Activated gamma-delta T cell treated with Interleukin-2 at 50 U/mL for 16 hours (primary cell): Measurements from ENCODE around the gene SMURF1.
A peak's percentile ranks its signal among the peaks of the same experiment; 100 is the strongest.
"Not testable (repeated sequence)": the region's sequence is repeated elsewhere in the genome, so short reads cannot be mapped to it uniquely, and the experiment has no call there.

ENCODE experiments used
- DNase-seq: peaks from one replicate; pipeline ENCODE4 v3.0.0-alpha.2; 2020

Gene SMURF1

DNA sequence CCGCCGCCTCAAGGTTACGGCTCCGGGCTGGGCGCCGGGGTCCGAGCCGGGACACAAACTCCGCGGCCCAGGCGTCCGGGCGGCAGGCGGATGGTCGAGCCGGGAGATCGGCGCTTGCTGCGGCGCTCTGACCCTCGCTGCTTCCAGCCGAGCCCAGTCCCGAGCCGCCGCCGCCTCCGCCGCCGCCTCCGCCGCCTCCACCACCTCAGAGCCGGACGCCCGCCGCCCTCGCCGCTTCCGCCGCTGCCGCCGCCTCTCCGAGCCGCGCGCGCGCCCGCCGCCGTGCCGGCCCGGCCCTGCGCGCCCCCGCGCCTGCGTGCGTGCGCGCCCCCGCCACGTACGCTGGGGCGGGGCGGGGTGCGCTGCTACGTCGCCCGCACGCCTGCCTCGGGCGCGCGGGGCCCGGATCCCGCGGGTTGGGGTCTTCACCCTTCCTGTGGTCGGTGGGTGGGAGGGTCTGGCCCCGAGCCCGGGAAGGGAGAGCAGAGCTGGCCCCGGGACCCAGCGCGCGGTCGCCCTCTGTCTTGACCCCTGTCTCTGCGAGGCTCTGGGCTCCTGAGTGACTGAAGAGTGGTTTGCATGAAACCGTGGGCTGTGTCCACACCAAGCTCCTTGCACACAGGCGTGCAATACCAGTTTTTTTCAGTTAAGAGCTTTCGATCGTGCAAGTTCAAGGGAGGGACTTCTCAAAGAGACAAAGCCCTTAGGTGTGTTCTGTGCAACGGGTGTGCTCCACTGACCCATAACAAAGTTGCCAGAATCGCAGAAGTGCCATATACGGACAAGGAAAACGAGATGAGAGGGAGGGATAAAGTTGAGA, at the start of gene SMURF1:
Gene SMURF1 (minus strand): TSS at position 256 of the 820 bp plus-strand sequence. CDS start 328 bp downstream, outside the sequence.
- peak; percentile 68 for DNase-seq

DNA sequence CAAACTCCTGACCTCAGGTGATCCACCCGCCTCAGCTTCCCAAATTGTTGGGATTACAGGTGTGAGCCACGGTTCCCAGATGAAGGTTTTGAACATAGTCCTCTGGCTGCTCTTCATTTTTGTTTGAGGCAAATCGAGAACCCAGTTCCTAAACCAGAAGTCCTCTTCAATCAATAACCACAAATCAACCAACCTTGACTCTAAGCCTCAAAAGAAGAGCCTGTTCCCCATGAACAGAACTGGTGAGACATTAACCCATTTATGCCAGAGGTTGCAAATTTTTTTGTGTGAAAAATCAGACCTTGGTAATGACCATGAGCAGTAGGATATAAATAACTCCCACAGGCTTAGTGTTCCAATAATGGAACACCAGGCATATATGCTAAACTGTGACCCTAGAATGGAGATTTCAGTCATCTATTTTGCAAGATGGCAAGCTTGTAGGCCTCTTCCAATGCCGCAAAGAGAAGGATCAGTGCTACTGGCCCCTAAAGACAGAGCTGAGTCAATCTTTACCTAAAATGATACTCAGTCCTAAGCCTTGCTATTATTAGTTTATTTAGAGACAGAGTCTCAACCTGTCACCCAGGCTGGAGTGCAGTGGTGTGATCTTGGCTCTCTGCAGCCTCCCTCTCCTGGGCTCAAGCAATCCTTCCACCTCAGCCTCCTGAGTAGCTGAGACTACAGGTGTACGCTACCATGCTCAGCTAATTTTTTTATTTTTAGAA, 48.1 kb upstream of the SMURF1 start:
- DNase-seq: no peak

DNA sequence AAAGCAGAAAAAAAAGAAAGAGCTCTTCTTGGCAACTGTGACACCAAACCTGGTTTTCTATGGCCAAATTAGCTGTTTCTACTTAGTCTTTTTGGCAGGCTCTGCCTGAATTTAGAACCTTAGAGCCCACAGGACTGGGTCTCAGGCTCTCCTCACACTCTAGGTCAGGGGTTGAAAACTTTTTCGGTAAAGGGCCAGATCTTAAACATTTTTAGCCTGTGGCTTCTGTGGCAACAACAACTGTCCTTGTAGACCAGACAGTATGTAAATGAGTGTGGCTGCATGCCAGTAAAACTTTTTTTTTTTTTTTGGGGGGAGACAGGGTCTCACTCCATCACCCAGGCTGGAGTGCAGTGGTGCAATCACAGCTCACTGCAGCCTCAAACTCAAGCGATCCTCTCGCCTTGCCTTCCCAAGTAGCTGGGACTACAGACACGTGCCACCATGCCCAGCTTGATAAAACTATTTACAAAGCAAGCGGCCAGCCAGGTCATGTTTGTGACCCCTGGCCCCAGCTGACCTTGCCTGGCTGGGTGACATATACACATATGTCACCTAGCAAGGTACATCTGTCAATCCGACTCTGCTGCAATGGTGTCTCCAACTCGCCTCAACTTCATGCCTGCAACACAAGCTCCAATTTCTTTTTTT, 46.6 kb upstream of the SMURF1 start:
- no peak for DNase-seq

DNA sequence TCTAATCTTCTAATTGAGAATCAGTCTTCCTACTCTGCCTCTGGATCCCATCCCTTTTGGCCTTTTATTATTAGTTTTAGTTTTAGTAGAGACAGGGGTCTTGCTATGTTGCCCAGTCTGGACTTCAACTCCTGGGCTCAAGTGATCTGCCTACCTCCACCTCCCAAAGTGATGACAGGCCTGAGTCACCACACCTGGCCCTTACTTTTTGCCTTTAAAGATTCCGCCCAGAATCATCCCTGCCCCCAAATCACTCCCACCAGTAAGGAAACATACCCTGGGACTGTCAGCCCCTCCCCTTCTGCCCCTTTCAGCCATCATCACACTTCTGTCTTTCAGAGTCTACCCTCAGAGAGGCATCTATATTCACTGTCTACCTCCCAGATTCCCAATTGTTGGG, 45.3 kb upstream of the SMURF1 start:
- DNase-seq: no peak

DNA sequence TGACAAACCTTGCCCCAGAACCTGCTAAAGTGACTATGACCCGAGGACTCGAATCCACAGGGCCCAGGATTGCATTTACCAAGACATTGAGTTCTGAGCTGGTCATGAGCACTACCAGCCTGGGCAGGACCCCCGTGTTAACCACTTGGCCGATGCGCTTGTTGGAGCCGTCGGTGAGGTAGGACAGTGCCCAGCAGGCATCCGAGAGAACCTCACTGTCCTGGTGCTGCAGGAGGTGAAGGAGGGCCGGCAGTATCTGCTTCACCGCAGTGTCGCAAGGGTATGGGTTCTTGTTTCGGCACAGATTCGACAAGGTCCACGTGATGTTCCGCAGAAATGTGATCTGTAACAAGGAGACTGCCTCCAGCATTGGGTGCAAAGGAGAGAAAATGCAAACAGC, 44.3 kb upstream of the SMURF1 start:
- DNase-seq: no peak

DNA sequence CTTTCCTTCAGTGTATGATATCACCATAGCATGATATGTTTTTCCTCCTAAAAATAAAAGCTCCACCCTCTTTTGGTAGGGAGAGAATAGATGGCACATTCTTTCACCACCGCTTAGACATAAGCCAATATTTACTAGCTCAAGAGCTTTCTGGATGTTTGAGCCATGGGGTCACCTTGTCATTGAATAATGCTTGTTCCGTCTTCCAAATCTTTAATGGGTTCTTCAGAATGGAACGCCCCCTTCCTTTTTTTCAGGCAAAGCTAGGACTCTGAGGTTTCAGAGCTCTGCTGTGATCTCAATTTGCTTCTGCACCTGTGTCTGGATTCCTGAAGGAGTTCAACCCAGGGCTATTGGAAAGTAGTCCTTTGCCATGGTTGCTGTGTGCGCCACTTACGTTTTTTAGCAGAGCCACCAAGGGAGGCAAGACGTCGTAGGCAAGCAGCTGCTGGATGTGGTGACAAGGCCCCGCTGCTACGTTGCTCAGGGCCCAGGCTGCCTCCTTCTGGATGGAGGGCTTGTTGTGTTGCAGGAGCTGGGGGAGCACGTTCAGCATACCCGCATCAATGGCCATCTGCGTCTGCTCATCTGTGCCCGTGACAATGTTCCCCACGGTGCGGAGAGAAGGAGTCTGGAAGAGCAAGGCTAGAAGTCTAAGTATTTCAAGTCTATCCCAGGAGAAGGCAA, 40.8 kb upstream of the SMURF1 start:
- no peak for DNase-seq

DNA sequence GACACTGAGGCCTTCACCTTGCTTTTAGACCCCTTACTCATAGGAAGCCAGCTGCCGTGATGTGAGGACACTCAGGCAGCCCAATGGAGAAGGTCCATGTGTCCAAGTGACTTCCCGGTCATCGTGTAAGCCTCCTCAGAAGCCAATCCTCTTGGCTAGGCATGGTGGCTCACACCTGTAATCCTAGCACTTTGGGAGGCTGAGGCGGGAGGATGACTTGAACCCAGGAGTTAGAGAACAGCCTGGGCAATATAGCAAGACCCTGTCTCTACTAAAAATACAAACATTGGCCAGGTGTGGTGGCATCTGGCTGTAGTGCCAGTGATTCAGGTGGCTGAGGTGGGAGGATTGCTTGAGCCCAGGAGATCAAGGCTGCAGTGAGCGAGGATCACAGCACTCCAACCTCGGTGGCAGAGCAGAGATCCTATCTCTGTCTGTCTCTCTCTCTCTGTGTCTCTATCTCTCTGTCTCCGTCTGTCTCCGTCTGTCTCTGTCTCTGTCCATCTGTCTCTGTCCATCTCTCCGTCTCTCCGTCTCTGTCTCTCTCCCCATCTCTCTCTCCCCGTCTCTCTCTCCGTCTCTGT, 36.3 kb upstream of the SMURF1 start:
- DNase-seq: no peak

DNA sequence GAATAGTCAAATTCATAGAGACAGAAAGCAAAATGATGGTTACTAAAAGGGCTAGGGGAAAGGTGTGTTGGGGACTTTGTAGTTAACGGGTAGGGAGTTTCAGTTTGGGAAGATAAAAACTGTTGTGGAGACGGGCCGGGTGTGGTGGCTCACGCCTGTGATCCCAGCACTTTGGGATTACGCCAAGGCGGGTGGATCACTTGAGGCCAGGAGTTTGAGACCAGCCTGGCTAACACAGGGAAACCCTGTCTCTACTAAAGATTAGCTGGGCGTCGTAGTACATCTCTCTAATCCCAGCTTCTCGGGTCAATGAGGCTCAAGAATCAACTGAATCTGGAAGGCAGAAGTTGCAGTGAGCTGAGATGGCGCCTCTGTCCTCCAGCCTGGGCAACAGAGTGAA, 33.3 kb upstream of the SMURF1 start:
- DNase-seq: no peak

DNA sequence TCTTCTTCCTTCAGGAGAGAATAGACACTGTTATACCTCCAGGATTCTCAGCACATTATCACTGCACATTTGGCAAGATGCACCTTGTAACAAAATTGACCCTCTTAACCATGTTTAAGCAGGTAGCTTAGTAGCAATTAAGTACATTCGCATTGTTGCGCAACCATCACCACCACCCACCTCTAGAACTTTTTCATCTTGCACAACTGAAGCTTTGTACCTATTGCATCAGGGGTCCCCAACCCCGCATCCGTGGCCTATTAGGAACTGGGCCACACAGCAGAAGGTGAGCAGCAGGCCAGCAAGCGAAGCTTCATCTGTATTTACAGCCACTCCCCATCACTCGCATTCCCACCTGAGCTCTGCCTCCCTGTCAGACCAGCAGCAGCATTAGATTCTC, 29.9 kb upstream of the SMURF1 start:
- no peak for DNase-seq

DNA sequence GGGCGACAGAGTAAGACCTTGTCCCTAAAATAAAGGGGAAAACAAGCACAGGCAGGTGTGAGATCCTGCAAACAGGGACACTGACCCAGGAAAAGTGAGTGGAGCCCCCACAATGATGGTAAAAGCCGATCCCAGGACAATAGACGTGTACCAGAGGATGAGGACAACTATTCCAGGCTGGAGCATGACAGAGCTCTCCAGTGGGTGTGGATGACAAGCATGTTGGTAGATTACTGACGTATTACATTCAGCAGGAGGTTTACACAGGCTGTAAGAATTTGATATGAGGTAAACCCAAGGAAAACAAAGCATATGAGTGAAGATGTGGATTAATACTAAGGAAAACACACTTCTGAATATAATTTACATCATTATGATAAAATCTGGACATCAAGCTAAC, 27.8 kb upstream of the SMURF1 start:
- no peak for DNase-seq

DNA sequence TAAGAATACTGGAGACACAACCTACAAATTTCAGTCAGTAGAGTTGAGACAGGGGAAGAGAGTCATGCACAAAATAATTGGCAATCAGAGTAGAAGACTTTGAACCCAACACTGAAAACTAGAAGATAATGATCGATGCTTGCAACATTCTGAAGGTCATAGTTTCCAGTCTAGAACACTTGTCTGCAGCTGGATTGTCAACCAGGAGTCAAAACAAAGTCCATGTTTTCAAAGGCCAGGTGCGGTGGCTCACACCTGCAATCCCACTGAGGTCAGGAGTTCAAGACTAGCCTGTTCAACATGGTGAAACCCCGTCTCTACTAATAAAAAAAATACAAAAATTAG, 26.8 kb upstream of the SMURF1 start:
- DNase-seq: no peak

DNA sequence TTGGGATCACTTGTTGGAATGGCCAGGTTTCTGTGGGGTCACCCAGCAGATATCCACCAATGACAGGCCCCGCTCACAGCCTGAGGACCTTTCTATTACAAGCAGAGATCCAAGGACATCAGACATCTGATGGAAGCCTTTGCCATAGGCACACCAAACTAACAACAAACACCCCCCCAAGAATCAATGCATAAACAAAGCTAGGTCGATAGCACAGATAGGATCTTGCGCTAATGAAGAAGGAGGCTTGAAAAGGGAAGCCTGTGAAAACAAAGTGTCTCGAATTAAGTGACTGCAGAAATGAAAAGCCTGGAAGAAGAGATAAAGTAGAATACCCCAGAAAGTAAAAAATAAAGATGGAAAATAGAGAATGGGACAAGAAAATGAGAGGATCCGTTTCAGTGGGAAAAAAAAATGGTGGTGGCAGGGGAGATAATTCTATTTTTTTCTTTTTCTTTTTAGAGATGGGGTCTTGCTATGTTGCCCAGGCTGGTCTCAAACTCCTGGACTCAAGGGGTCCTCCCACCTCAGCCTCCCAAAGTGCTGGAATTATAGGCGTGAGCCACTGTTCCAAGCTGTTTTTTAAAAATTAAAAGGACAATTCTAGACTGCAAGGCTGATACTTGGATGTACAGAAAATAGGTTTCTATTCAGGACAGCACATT, 26.3 kb upstream of the SMURF1 start:
- DNase-seq: no peak

DNA sequence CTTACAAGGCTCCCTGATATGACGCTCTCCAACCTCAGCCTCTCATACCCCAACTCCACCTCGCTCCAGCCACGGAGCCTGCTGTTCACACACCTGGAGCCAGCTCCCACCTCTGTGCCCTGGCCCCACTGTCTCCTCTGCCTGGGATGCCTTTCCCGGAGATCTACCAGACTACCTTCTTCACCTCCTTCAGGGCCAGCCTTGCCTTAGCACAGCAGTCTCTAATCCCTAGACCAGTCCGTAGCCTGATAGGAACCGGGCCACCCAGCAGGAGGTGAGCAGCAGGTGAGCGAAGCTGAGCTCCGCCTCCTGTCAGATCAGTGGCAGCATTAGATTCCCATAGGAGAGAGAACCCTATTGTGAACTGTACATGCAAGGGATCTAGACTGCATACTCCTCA, 23.2 kb upstream of the SMURF1 start:
- no peak for DNase-seq

DNA sequence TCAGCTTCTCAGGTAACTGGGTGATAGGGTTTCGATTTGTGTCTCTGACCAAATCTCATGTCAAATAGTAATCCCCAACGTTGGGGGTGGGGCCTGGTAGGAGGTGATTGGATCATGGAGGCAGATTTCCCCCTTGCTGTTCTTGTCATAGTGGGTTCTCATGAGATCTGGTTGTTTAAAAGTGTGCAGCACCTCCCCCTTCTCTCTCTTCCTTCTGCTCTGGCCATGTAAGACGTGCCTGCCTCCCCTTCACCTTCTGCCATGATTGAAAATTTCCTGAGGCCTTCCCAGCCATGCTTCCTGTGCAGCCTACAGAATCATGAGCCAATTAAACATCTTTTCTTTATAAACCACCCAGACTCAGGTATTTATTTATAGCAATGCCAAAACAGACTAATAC, 21.9 kb upstream of the SMURF1 start:
- no peak for DNase-seq

DNA sequence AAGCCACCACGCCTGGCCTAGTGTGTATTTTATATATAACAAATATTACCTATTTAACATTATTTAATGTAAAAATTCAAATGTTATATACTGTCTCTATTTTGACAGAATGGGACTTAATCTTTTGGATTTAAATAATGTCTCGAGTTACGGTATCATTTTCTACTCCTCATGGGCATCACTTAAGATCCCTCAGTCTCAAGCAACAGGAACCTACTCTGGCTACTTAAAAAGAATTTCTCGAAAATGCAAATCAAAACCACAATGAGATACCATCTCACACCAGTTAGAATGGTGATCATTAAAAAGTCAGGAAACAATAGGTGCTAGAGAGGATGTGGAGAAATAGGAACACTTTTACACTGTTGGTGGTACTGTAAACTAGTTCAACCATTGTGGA, 19.8 kb upstream of the SMURF1 start:
- DNase-seq: not testable (repeated sequence)

DNA sequence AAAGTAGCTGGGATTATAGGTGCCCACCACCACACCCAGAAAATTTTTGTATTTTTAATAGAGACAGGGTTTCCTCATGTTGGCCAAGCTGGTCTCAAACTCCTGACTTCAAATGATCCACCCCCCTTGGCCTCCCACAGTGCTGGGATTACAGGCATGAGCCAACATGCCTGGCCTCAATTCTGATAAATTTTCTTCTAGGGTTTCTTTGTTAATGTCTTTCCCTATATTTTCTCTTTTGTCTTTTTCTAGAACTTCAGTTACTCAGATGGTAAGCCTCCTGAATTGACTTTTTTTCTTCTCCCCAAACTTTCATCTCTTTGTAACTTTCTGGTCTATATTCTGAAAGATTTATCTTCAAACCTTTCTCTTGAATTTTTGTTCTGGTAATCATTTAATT, 12.7 kb upstream of the SMURF1 start:
- no peak for DNase-seq

DNA sequence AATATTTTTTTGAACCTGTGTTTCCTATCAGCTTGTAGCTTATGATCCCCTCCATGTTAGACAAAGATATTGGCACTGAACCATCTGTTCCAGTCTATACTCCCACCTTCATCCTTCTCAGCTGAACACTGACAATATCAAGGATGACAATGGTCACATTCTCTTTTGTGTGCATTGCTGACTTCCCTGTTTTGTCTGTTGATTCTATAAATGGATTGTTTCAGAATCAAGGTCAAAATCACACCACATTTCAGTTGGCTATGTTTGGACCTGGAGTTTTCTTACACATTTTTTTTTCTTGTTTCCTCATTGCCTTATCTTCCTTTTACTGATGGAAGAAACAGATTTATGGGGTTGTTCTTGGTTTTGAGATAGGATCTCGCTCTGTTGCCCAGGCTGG, 11.3 kb upstream of the SMURF1 start:
- no peak for DNase-seq

DNA sequence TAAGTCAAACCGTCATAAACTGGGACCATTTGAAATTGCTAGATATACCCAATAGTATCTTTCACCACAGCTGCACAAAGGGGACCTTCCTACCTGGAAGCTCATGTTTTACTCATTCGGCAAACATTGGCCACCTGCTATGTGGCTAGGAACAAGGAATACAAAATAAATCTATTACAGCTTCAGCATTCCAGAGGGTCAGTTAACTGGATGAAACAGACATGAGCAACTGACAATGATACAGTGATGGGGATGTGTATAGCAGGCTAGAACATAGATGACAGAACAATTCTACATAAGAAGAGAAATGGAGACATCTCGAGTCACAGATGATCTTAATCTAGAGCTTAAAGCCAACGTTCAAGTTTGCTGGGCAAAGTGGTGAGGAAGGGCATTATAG, 3.1 kb upstream of the SMURF1 start:
- no peak for DNase-seq

DNA sequence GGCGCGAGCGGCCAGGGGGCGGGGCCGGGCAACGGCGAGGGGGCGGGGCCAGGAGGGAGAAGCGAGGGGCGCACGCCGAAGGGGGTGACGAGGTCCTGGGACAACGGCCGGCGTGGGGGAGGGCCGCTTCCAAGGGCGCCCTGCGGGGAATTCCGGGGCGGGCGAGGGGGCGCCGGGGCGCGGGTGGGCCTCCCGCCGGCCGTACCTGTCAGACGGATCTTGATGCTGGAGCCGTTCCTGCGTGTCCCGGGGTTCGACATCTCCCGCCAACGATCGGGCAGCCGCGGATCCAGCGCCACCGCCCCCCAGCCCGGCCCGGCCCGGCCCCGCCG, 421 bp downstream of the SMURF1 start:
- DNase-seq: no peak

DNA sequence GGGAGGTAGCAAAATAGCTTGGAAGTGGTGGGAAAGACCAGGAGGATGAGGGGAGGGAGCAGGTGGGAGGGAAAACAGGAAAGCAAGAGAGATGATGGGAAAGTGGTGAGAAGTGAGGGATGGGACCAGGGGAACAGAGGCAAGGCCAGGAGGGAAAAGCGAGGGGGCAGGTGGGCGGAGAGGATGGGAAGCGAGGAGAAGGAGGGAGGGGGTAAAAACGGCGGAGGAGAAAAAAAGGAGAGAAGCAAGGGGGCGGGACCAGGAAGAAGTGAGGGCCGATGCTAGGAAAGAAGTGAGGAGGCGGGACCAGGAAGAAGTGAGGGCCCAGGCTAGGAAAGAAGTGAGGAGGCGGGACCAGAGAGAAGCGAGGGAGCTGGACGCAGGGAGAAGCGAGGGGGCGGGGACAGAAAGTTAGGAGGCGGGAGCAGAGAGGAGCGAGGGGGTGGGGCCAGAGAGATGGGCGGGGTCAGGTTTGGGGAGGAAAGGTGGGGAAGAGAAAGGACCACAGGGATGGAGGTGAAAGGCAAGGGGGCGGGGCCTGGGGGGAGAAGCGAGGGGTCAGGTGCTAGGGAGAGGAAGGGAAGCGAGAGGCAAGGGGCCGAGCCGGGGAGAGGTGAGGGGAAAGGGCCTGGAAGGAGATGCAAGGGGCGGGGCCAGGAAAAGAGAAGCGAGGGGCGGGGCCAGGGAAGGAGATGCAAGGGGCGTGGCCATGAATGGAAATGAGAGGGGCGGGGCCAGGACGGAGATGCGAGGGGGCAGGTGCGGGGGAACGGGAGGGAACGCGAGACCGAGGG, 984 bp downstream of the SMURF1 start:
- DNase-seq: peak; percentile 82

DNA sequence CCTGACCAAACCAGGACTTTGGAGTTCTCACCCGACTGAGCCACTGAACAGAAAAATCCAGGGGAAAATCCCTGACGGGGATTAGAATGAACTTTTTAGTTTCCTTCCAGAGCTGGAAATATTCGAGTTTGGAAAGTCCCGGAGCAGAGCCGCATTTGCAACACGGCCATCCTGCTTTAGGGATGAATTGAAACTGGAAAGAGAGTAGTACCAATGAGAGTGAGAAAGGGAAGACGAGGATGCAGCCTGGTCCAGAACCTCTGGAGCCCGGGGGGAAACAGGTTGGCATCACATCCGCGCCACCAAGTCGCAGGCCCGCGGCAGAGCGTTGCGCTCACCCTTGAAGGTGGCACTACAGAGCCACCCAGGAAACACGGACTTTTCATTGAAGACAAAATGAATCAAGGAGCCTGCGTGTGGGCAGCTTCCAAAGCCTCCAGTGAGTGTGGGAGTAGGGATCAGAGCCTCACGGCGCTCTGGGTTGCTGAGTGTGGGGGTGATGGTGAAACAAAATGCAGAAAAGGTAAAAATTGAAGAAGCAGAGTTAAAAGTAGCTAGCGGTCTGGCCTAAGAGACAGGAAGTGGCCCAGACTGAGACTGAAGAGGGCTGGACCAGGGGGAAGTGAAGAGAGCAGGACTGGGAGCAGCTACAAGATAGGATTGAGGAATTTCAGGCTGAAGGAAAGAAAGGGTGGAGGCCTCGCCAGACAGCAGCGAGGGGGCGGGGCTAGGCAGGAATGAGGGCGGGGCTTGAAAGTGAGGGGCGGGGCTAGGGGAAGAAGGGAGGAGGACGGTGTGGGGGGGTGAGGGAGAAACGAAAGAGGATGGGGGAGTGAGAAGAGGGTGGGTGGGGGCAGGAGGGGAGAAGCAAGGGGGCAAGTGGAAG, 1.8 kb downstream of the SMURF1 start:
- DNase-seq: peak; percentile 47
